HL-60 (cell line): ENCODE data around the gene PIP5K1C.

Source experiments
- DNase-seq, 2 experiments: peaks; one replicate each; pipeline ENCODE4 v3.0.0-alpha.2; 2010 to 2020; ENCODE audit warnings: low read depth in 1 of 2, low spot score in 1 of 2
- H3K27ac ChIP-seq: fragments of 250-450 bp; sonication (Bioruptor Pico); replicated peaks from 2 replicates; pipeline ENCODE4 v1.5.1; 2020; ENCODE audit warnings: mild to moderate bottlenecking, moderate library complexity
- H3K27me3 ChIP-seq: fragments of 250-450 bp; sonication (Bioruptor Pico); 2 replicates; pipeline ENCODE4 v1.5.1; 2021; ENCODE audit warnings: mild to moderate bottlenecking, moderate library complexity; ENCODE audit not compliant: insufficient read depth, poor library complexity, severe bottlenecking
- H3K4me3 ChIP-seq: replicated peaks from 2 replicates; pipeline ENCODE4 v1.5.1; 2011; ENCODE audit warnings: mild to moderate bottlenecking, control low read depth, low read length; ENCODE audit not compliant: insufficient read depth
- GABPA ChIP-seq: IDR thresholded peaks from 2 replicates; pipeline ENCODE4 v1.6.1; 2012; ENCODE audit warnings: low read depth
- POLR2AphosphoS5 ChIP-seq: IDR thresholded peaks from 2 replicates; pipeline ENCODE4 v1.6.1; 2012; ENCODE audit warnings: low read depth
- SPI1 ChIP-seq: IDR thresholded peaks from 2 replicates; pipeline ENCODE4 v1.6.1; 2012; ENCODE audit warnings: low read depth, mild to moderate bottlenecking, borderline replicate concordance
- TF ChIP-seq, protein P1 (sequence below): IDR thresholded peaks from 2 replicates; pipeline ENCODE4 v1.6.1; 2012; ENCODE audit warnings: low read depth; ENCODE audit not compliant: insufficient replicate concordance
- TF ChIP-seq, protein P2 (sequence below): IDR thresholded peaks from one replicate; pipeline ENCODE4 v1.5.1; 2011; ENCODE audit warnings: low read length, control low read depth, inconsistent platforms; ENCODE audit not compliant: insufficient read depth

PIP5K1C gene

DNA sequence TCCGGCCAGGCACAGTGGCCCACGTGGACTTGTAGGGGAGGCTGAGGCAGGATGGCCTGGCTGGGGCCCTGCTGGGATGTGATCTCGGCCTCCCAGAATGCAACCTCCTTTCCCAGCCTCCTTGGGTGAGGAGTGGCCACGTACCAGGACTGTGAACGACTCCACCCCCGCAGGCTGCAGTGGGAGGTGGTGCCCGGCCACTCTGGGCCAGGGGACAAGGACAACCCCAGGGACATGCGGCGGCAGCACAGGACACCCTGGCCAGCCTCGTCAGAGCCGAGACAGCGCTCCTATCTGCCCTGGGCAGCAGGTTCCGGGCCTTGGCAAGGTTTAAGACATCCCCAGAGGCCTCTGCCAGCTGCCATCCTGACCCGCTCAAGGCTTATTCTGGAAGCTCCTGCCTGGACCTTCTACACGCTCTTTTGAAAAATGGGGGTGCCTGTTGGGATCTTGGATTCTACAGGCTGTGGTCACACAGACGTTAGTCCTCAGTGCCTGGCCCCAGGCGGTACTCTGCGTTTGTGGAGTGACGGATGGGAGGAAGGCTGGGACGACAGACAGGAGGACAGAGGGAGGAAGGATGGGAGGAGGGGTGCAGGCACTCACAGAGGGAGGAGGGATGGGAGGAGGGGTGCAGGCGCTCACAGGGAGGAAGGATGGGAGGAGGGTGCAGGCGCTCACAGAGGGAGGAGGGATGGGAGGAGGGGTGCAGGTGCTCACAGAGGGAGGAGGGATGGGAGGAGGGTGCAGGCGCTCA, 53.8 kb downstream of the PIP5K1C start:
- DNase-seq: no peak
- TF ChIP-seq, protein P1, sequence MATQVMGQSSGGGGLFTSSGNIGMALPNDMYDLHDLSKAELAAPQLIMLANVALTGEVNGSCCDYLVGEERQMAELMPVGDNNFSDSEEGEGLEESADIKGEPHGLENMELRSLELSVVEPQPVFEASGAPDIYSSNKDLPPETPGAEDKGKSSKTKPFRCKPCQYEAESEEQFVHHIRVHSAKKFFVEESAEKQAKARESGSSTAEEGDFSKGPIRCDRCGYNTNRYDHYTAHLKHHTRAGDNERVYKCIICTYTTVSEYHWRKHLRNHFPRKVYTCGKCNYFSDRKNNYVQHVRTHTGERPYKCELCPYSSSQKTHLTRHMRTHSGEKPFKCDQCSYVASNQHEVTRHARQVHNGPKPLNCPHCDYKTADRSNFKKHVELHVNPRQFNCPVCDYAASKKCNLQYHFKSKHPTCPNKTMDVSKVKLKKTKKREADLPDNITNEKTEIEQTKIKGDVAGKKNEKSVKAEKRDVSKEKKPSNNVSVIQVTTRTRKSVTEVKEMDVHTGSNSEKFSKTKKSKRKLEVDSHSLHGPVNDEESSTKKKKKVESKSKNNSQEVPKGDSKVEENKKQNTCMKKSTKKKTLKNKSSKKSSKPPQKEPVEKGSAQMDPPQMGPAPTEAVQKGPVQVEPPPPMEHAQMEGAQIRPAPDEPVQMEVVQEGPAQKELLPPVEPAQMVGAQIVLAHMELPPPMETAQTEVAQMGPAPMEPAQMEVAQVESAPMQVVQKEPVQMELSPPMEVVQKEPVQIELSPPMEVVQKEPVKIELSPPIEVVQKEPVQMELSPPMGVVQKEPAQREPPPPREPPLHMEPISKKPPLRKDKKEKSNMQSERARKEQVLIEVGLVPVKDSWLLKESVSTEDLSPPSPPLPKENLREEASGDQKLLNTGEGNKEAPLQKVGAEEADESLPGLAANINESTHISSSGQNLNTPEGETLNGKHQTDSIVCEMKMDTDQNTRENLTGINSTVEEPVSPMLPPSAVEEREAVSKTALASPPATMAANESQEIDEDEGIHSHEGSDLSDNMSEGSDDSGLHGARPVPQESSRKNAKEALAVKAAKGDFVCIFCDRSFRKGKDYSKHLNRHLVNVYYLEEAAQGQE: no peak
- no peak for TF ChIP-seq POLR2AphosphoS5
- no peak for TF ChIP-seq GABPA
- TF ChIP-seq, protein P2, sequence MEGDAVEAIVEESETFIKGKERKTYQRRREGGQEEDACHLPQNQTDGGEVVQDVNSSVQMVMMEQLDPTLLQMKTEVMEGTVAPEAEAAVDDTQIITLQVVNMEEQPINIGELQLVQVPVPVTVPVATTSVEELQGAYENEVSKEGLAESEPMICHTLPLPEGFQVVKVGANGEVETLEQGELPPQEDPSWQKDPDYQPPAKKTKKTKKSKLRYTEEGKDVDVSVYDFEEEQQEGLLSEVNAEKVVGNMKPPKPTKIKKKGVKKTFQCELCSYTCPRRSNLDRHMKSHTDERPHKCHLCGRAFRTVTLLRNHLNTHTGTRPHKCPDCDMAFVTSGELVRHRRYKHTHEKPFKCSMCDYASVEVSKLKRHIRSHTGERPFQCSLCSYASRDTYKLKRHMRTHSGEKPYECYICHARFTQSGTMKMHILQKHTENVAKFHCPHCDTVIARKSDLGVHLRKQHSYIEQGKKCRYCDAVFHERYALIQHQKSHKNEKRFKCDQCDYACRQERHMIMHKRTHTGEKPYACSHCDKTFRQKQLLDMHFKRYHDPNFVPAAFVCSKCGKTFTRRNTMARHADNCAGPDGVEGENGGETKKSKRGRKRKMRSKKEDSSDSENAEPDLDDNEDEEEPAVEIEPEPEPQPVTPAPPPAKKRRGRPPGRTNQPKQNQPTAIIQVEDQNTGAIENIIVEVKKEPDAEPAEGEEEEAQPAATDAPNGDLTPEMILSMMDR: no peak
- no peak for TF ChIP-seq SPI1
- H3K27ac ChIP-seq: no peak overlapping the region
- no peaks in the 10 kb centered on the region for H3K27me3 ChIP-seq
- H3K4me3 ChIP-seq: no peak overlapping the region

DNA sequence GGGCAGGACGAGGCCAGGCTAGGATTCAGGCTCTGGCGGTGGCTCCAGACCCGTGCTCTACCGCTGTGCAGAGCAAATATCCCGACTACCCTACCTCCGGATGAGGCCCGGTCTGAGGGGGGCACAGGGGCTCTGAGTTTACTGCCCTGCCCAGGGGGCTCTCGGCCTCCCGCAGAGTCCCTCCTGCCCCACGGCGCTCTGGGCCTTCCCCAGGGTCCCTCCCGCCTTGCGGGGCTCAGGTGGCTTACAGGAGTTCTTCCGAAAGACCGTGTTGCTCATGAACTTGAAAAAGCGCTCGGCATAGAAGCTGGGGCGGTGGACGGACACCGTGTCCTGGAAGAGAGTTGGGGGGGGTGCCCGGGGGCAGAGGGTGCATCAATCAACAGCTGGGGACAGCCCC, 54.5 kb downstream of the PIP5K1C start:
- no peaks in the 10 kb centered on the region for H3K27me3 ChIP-seq
- no peak overlapping the region for H3K27ac ChIP-seq
- TF ChIP-seq SPI1 (no peak), POLR2AphosphoS5 (no peak), GABPA (no peak)
- TF ChIP-seq, protein P1: no peak
- TF ChIP-seq, protein P2: no peak
- DNase-seq: no peak
- no peak overlapping the region for H3K4me3 ChIP-seq

DNA sequence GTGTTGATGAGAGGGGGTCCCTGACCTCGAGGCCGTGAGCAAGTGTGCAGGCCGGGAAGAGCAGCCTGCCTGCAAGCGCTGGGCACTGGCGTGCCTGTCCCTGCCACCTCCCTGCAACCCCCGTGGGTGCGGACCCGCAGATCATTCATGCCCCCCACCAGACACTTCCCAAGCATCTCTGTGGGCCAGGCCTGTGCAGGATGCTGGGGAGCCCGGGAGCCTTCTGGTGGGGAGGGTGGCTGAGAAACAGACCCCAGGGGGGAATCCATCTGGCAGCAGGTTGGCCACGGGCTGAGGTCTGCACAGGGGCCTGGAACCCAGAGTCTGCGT, 55.2 kb downstream of the PIP5K1C start:
- DNase-seq: no peak
- TF ChIP-seq, protein P2: no peak
- TF ChIP-seq POLR2AphosphoS5 (no peak), SPI1 (no peak), GABPA (no peak)
- TF ChIP-seq, protein P1: no peak
- Histone ChIP-seq H3K4me3 (no peak overlapping the region), H3K27ac (no peak overlapping the region), H3K27me3 (no peaks in the 10 kb centered on the region)
